GM04504 (cell line): ENCODE measurements around the gene GBP6.
"Not testable (repeated sequence)": the region's sequence is repeated elsewhere in the genome, so short reads cannot be mapped to it uniquely, and the experiment has no call there.

Experiments
- DNase-seq: peaks from one replicate; pipeline ENCODE4 v3.0.0-alpha.2; 2012; ENCODE audit warnings: low read depth

Gene GBP6

DNA sequence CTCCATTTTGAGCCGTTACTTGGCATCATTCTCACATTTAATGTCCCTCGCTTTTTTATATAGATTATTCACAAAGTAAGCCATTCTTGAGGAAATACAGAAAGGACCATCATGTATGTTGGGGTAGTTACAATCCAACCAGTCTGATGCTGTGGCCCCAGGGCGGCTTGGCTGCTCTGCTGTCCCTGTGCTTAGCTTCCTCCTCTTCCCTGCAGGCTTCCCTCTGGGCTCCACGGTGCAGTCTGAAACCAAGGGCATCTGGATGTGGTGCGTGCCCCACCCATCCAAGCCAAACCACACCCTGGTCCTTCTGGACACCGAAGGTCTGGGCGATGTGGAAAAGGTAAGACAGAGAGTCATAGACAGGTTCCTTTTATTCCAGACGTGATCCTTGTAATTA, 5.5 kb downstream of the GBP6 start:
- DNase-seq = no peak

DNA sequence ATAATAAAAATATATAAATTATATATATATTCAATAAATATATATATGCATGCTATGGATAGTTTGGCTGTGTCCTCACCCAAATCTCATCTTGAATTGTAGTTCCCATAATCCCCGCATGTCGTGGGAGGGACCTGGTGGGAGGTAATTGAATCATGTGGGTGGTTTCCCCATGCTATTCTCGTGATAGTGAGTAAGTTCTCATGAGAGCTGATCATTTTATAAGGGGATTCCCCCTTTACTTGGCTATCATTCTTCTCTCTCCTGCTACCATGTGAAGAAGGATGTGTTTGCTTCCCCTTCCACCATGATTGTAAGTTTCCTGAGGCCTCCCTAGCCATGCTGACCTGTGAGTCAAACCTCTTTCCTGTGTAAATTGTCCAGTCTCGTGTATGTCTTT, 10.0 kb downstream of the GBP6 start:
- not testable (repeated sequence) for DNase-seq

GRCh38 chr1:89378001-89378400, 14.1 kb downstream of the GBP6 start:
- DNase-seq = no peak

- DNase-seq = no peak
Observed at GRCh38 chr1:89381618-89382017, 17.8 kb downstream of the GBP6 start.

- no peak for DNase-seq
Observed at GRCh38 chr1:89382479-89382878, 18.6 kb downstream of the GBP6 start.

- DNase-seq = no peak
Observed at GRCh38 chr1:89383185-89383584, 19.3 kb downstream of the GBP6 start.

- DNase-seq = no peak
Observed at GRCh38 chr1:89390707-89391106, 26.8 kb downstream of the GBP6 start.

DNA sequence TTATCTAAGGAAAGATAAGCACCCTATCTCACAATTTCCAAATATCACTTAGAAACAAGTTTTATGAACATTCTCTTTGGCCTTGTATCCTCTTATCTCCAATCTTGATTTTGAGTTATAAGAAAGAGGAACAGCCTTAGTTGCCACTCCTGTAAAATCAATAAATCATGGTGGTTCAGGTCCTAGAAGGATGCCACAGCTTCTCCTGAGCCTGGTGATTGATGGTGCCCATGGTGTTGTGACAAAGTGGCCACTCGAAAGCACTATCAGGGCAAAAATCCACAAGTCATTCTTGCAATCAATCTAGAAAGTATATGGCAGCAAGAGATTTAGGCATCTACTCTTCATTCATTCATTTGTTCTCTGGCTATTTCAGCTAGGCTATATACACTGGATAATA, 27.8 kb downstream of the GBP6 start:
- DNase-seq = no peak

- DNase-seq = no peak
Observed at GRCh38 chr1:89394851-89395250, 31.0 kb downstream of the GBP6 start.

- no peak for DNase-seq
Observed at GRCh38 chr1:89396902-89397301, 33.0 kb downstream of the GBP6 start.

GRCh38 chr1:89405275-89405929, 41.5 kb downstream of the GBP6 start:
- no peak for DNase-seq

DNA sequence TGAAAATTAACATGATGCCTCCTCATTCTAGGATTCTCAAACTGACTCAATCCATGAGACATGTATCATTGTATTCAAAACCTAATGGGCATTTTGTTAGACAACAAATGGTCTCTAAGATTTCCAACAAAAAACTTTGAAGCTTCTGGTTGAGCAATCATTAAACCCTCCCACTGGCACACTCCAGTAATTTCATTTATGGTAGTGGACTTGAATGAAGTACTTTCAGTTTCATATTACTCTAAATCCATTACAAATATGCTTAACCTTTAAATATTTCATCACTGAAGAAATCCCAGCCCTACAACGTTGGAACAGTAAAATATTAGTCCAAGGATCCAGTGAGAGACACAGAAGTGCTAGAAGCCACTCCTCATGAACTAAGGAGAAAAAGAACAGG, 43.5 kb downstream of the GBP6 start:
- DNase-seq = peak; percentile 1

- DNase-seq = not testable (repeated sequence)
Observed at GRCh38 chr1:89407768-89408167, 43.9 kb downstream of the GBP6 start.

DNA sequence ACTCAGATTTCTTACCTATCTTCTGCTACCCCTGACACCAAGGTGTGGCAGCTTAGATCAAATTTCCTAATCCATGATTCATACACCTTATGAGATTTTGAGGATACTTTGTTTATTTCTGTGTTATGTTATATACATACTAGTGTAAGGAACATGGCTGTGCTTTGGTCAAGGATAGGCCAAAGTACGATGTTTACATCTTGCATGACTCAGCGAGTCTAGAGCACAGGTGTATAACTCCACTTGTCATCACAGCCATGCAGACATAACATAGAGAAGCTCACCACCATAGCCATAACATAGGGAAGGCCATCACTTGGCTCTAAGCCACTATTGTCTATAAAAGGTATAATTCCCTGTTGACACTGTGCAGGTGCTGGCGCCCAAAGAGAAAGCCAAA, 61.2 kb downstream of the GBP6 start:
- DNase-seq = no peak

DNA sequence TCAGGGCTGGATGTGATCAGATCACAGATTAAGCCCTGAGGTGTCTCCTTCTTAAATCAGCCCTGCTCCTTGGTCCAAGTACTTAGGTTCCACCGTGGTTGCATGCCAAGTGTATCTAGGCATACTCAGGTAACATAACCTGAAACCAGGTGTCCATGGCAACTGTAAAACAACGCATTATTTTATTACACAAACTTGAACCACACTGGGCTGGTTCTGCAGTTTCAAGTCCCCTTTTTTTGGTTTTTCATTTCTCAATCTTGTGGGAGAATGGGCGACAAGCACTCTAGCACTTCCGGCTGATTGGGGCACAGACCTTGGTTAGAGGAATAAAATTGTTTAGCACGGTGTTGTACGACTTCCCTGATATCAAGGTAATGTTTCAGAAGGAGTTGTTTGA, 65.2 kb downstream of the GBP6 start:
- DNase-seq = no peak

DNA sequence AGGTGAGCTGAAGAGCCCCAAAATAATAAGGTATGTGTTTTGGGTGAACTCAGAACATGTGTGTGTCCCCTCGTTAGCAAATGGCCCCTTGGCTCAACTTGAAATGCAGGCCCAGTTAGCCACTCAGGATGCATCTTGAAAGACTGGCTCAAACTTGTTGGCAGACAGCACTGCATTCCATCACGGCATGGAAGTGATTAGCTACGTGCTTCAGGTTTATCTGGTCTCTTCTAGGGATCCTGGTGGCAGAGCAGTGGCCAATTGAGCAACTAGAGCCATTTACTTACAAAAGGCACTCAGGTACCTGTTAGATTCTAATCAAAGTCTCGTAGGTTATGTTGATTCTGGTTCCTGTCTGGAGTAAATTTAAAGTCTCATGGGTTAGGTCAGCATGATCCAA, 65.8 kb downstream of the GBP6 start:
- not testable (repeated sequence) for DNase-seq

GRCh38 chr1:89433421-89433820, 69.6 kb downstream of the GBP6 start:
- no peak for DNase-seq

GRCh38 chr1:89434058-89434780, 70.4 kb downstream of the GBP6 start:
- not testable (repeated sequence) for DNase-seq
